K562 (cell line): Measurements from ENCODE around the gene CHMP2A. TPM values are rescaled to one million over a fixed set of nuclear protein-coding genes. Genes with fewer than 3 reads are reported as not detected.

Experiments used
- CUX1 ChIP-seq: fragments of 200-800 bp; sonication (Bioruptor generic); IDR thresholded peaks from 2 replicates; pipeline ENCODE4 v1.6.1; 2016; ENCODE audit warnings: missing genetic modification characterization, missing compliant biosample characterization
- MGA ChIP-seq: fragments of 450-650 bp; IDR thresholded peaks from 2 replicates; pipeline ENCODE4 v1.6.1; 2016; ENCODE audit warnings: mild to moderate bottlenecking, moderate library complexity
- MITF ChIP-seq: IDR thresholded peaks from 2 replicates; pipeline ENCODE4 v1.6.1; 2014; ENCODE audit warnings: antibody characterized with exemption
- OTX1 ChIP-seq: fragments of 450-650 bp; formaldehyde crosslinking; IDR thresholded peaks from 2 replicates; pipeline ENCODE4 v1.4.0; 2022; ENCODE audit warnings: mild to moderate bottlenecking
- POLR2A ChIP-seq: fragments of 450-650 bp; conservative IDR thresholded peaks from 2 replicates; pipeline ENCODE4 v1.6.1; 2016
- TEAD2 ChIP-seq: fragments of 450-650 bp; IDR thresholded peaks from 2 replicates; pipeline ENCODE4 v1.6.1; 2016; ENCODE audit warnings: missing genetic modification characterization, control low read depth, missing compliant biosample characterization
- XRCC4 ChIP-seq: IDR thresholded peaks from one replicate; pipeline ENCODE4 v1.6.1; 2011; ENCODE audit not compliant: insufficient read depth, insufficient read length; ENCODE audit errors: extremely low read depth
- polyA plus RNA-seq, 8 experiments: library from polyadenylated mRNA; depleted of rRNA in 4 of 8; stranded (reverse) in 5 of 8; unstranded in 3 of 8; fragments of >200 nt; fragmentation: Nextera tagmentation in 2 of 8; fragmentation: Illumina TruSeq in 1 of 8; extraction: Ambion mirVana in 2 of 8; extraction: Trizol in 1 of 8; gene quantifications; 2 replicates each; pipeline versions ENCODE4 v1.2.1 to v1.2.3, GENCODE V29; 2011 to 2014; ENCODE audit warnings: inconsistent platforms in 1 of 8, missing spikeins in 1 of 8
- total RNA-seq, 7 experiments: library from RNA; depleted of rRNA in 6 of 7; stranded (reverse); fragments of >200 nt in 6 of 7; fragmentation: Illumina TruSeq in 2 of 7; extraction: Trizol in 2 of 7; gene quantifications; 2 replicates each; pipeline versions ENCODE4 v1.2.1 to v1.2.3, GENCODE V29; 2011 to 2021; ENCODE audit warnings: low replicate concordance in 1 of 7

CHMP2A gene
- total and polyA plus RNA-seq, 9 of the 15 experiments (the other 6 are each of a cell fraction or from before 2014, with no cell fraction given) = 57.6 to 159 (median 87.2) TPM

GRCh38 chr19:58559275-58560006 lies 4.5 kb upstream of the CHMP2A start (continued):
- TF ChIP-seq MGA = peak; percentile 98
- 0 out of 2 replicates have a peak, but pooled peaks have one; percentile 56 for TF ChIP-seq OTX1 (CRISPR knock-in tag)
- TF ChIP-seq MITF = no peak
- peak; percentile 94 for TF ChIP-seq POLR2A
- TF ChIP-seq TEAD2 (tag) = no peak
- no peak for TF ChIP-seq XRCC4
- TF ChIP-seq CUX1 = no peak
